Muscle of back (tissue), 13 donors: ENCODE results near the gene TFAP2A. TPM values are rescaled to one million over a fixed set of nuclear protein-coding genes. Genes with fewer than 3 reads are reported as not detected.

ENCODE experiments used
- DNase-seq, 3 donors: peaks; one replicate each; pipeline versions ENCODE4 v3.0.0 to v3.0.0-alpha.2; 2013
- long read RNA-seq, 9 donors: transcript quantifications; one replicate each; lab custom pipeline, GENCODE V29; 2026
- polyA plus RNA-seq, 10 donors: library from polyadenylated mRNA; unstranded; fragments of 120-200 nt; gene quantifications; one replicate each; pipeline ENCODE4 v1.2.1, GENCODE V29; 2013; ENCODE audit not compliant: insufficient read length in 10 of 10

The TFAP2A gene
- polyA plus RNA-seq: 10 to 100 TPM in 2 of 10 donors, under 1 TPM in 8; 0.25 to 15.6 (median 0.54) TPM
- long read RNA-seq, donor 1: 0 reads
- long read RNA-seq, donor 2: 0 reads
- long read RNA-seq, donor 3: 0 reads
- long read RNA-seq, donor 4, partial matches to known transcripts: 0 of 1 reads
- long read RNA-seq, donor 4, other reads (novel, unspliced or antisense): 0 of 1 reads
- long read RNA-seq, donor 5: 0 reads
- long read RNA-seq, donor 6: 0 reads
- long read RNA-seq, donor 7: 0 reads
- long read RNA-seq, donor 8, partial matches to known transcripts: 0 of 4 reads
- long read RNA-seq, donor 8, other reads (novel, unspliced or antisense): 0 of 4 reads
- long read RNA-seq, donor 9: 0 reads

DNA sequence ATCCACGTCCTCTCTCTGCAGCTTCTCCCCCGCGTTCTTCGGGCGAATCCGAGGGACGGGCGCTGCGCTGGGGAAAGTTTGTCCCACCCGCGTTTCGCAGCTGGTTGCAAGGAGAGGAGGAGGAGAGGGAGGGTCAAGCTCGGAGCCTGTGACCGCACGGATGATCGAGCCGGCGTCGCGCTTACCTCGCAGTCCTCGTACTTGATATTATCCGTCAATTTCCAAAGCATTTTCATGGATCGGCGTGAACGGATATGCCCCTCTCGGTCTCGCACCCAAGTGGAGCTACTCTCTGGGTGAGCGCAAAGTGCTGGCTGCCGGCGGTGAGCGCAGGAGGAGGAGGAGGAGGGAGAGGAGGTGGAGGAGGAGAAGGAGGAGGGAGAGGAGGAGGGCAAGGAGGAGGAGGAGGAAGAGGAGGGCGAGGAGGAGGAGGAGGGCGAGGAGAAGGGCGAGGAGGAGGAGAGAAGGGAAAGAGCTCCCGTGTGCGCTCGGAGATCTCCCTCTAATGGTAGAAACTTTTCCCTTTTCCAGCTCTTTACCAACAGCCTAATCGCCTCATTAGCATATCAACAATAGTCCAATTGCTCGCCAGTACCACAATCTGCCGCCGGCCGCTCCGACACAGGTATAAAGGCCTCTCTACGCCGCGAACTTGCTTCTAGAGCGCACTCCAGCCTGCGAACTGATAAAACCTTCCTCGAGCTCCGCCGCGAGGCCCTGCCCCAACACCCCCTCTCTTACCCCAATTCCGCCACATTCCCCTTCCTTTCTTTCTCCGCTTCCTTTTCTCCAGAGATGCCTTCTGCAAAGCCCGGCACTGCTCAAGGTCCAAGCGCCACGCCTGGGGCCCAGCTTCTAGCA lies at the start of gene TFAP2A:
Gene TFAP2A, minus strand, starts transcription at position 319 of the 861 bp plus-strand sequence. Its CDS starts 83 bp downstream, at position 236.
- peak in 1 of 3 donors; percentile 67 for DNase-seq

- no peak for DNase-seq
Observed at GRCh38 chr6:10463491-10464481, 48.9 kb upstream of the TFAP2A start.

DNA sequence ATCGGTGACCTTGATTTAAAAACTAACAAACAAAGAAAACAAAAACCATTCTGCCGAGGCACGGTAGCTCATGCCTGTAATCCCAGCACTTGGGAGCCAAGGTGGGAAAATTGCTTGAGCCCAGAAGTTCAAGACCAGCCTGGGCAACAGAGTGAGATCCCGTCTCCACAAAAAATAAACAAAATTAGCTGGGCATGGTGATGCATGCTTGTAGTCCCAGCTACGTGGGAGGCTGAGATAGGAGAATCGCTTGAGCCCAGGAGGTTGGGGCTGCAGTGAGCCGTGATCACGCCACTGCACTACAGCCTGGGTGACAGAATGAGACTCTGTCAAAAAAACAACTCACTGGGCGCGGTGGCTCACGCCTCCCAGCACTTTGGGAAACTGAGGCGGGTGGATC lies 48.2 kb upstream of the TFAP2A start:
- no peak for DNase-seq

GRCh38 chr6:10461850-10462249 lies 47.0 kb upstream of the TFAP2A start:
- DNase-seq: no peak

DNA sequence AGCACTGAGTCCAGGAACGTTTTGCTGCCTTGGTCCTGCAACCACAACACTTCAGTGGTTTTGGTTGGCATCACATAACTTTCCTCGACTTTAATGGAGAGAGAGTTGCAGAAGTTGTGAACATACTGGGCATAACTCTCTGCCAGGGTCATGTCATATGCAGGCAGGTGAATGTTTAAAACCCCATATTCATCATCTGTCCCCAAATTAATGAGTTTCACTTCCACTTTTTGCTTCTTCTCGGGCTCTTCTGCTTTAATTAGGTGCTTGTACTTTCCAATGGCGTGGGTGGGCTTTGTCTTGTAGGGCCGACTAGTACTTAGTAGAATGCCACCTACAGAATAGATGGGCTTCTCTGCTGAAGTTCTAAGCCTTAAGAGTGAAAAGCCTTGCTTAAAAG lies 45.2 kb upstream of the TFAP2A start:
- no peak for DNase-seq

DNA sequence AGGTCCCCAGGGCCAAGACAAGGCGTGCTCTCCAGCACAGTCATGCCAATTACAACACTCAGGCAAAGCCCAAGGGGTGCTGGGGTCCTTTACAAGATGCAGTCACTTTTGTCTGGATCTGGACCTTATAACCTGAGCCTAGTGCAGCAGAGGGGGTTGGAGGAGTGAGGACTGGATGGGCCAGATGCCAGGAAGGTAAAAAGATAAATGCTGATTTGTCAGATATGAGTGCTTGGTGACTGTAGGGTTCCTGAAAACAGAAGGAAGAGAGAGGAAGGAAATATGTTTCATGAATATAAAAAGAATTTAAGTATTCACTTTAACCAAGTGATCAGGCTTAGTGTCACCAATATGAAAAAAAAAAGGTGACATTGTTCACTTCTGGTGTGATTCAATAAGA lies 43.4 kb upstream of the TFAP2A start:
- DNase-seq: no peak

DNA sequence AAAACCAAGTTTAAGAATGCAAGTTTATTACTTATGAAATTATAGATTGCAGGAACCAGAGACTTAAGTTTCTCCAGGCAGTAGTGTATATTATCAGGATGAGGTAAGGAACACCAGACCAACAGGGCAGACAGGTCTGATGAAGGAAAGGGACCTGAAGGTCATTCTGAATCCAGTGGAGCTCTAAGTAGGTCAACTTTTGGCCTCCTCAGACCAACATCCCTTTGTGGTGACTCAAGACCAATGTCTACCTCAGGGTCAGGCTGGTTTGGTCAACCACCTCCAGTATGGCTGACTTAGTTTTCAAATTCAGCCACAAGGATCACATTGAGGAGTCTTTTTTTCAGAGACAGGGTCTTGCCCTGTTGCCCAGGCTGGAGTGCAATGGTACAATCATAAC lies 38.7 kb upstream of the TFAP2A start:
- DNase-seq: no peak

- DNase-seq: no peak
Observed at GRCh38 chr6:10451828-10452509, 37.1 kb upstream of the TFAP2A start.

DNA sequence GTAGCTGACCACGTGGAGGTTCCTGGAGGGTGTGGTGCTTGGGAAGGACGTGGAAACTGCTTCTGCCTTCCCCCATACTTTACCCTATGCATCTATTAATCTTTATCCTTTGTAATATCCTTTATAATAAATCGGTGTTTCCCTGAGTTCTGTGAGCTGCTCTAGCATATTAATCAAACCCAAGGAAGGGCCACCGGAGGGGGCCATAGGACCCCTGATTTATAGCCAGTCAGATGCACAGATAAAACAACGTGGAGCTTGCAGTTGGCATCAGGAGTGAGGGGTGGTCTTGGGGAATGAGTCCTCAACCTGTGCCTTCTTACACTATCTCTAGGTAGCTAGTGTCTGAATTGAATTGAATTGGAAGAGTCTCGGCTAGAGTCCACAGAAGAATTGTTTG lies 36.5 kb upstream of the TFAP2A start:
- DNase-seq: no peak

- DNase-seq: no peak
Observed at GRCh38 chr6:10449751-10450150, 34.9 kb upstream of the TFAP2A start.

GRCh38 chr6:10448096-10448495 lies 33.2 kb upstream of the TFAP2A start:
- DNase-seq: no peak

- no peak for DNase-seq
Observed at GRCh38 chr6:10446548-10446947, 31.7 kb upstream of the TFAP2A start.

DNA sequence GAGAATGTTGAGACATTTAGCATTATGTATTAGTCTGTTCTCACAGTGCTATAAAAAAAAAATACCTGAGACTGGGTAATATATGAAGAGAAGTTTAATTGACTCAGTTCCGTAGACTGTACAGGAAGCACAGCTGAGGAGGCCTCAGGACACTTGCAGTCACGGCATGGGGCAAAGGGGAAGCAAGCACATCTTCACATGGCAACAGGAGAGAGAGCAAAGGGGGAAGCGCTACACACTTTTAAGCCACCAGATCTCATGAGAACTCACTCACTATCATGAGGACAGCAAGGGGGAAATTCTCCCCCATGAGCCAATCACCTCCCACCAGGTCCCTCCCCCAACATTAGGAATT lies 26.8 kb upstream of the TFAP2A start:
- DNase-seq: no peak

GRCh38 chr6:10441004-10441654 lies 26.3 kb upstream of the TFAP2A start:
- peak in 1 of 3 donors; percentile 42 for DNase-seq

DNA sequence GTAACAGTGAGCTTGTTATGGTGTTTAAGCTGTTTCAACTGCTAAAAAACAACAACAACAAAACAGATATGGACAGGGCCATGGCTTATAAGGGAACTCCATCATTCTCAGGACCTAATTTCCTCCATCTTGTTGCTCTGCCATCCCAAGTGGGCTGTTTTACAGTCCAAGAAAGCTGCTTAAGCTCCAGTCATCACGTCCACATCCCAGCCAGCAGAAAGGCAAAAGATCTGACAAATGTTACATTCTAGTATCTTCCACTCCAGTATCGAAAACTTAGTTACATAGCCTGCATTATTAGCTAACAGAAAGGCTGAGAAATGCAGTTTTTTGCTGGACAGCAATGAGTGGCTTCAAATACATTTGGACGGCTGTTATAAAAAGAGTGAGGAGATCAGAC lies 23.0 kb upstream of the TFAP2A start:
- no peak for DNase-seq

- DNase-seq: no peak
Observed at GRCh38 chr6:10434235-10434634, 19.4 kb upstream of the TFAP2A start.

DNA sequence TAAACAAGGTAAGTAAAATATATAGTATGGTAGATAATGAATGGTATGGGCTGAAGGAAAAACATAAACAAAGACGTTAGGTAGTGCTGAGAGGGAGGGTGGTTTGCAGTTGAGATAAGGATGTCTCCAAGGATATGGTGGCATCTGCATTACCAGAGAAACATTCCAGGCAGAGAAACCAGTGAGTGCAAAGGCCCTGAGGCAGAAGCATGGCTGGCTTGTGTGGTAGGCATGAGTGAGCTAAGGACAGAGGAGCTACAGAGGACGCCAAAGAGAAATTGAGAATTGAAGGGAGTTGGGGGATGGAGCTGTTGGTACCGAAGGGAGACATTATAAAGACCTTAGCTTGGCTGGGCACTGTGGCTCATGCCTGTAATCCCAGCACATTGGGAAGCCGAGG lies 18.4 kb upstream of the TFAP2A start:
- DNase-seq: no peak

DNA sequence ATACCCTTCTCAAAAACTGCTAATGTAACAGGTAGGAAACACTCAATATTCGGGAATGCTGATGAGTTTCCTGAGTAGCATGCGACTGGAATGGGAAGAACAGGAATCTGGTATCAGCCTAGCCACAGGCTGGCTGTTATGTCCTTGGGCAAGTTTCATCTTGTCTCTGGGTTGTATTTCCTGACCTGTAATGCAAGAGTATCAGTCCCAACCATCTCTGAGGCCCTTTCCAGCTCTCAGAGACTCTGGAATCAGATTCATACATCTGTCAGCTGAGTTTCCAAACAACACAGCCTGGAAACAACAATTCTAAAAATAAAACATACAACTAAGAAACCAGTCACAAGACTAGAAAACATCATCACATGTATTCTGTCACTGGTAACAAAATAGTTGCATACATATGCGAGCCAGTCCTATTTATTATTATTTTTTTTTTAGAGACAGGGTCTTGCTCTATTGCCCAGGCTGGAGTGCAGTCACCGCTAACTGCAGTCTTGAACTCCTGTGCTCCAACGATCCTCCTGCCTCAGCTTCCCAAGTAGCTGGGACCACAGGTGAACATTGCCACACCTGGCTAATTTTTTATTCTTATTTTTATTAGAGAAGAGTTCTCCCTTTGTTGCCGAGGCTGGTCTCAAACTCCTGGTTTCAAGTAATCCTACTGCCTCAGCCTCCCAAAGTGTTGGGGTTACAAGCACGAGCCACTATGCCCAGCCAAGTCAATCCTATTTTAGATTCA lies 16.7 kb upstream of the TFAP2A start:
- no peak for DNase-seq

GRCh38 chr6:10429638-10430427 lies 15.0 kb upstream of the TFAP2A start:
- DNase-seq: peak in 1 of 3 donors; percentile 67
